B cell (primary cell): ENCODE results near the gene PLXNB2.

Experiments used
- CTCF ChIP-seq: fragments of 200-600 bp; IDR thresholded peaks from one replicate; pipeline ENCODE4 v1.8.0; 2022; ENCODE audit warnings: antibody characterized with exemption, mild to moderate bottlenecking
- EZH2 ChIP-seq: IDR thresholded peaks from 2 replicates; pipeline ENCODE4 v1.6.1; 2012; ENCODE audit warnings: borderline replicate concordance, low read depth, mild to moderate bottlenecking, moderate library complexity, low read length; ENCODE audit not compliant: insufficient read depth, poor library complexity, severe bottlenecking

DNA sequence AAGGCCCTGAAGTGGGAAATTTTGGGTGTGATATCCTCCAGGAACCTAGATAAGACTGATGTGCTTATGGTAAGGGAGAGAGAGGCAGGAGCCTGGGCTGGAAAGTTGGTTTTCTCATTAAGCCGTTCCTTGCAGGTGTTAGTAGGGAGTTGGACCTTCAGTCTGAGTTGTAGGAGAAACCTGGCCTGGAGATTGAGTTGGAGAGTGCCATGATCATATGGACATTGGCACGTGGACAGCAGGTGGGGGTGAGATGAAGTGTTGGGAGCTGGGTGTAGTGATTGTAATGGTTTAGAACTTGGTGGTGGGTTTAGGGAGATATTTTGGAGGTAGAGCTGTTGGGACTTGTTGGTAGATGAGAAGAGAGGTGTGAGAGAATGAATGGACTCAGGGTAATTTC is 40.6 kb upstream of the PLXNB2 start:
- TF ChIP-seq CTCF: no peak
- no peak for TF ChIP-seq EZH2
